Endothelial cell (in vitro differentiated cells): ENCODE data around the gene APOH. TPM values are rescaled to one million over a fixed set of nuclear protein-coding genes. Genes with fewer than 3 reads are reported as not detected.

Experiments used
- DNase-seq: peaks from one replicate; pipeline ENCODE4 v3.0.0; 2021; ENCODE audit warnings: low spot score
- H3K27ac Mint-ChIP-seq: one replicate; pipeline ENCODE4 v1.8.0; 2021; ENCODE audit warnings: mixed read lengths, inconsistent platforms; ENCODE audit not compliant: unreplicated experiment
- H3K27me3 Mint-ChIP-seq: one replicate; pipeline ENCODE4 v1.8.0; 2021; ENCODE audit warnings: mild to moderate bottlenecking, moderate library complexity, mixed read lengths, inconsistent platforms; ENCODE audit not compliant: unreplicated experiment
- H3K36me3 Mint-ChIP-seq: one replicate; pipeline ENCODE4 v1.8.0; 2021; ENCODE audit warnings: mild to moderate bottlenecking, low read depth, mixed read lengths, inconsistent platforms; ENCODE audit not compliant: unreplicated experiment
- H3K4me1 Mint-ChIP-seq: one replicate; pipeline ENCODE4 v1.8.0; 2021; ENCODE audit warnings: mild to moderate bottlenecking, mixed read lengths, inconsistent platforms; ENCODE audit not compliant: unreplicated experiment
- H3K4me3 Mint-ChIP-seq: one replicate; pipeline ENCODE4 v1.8.0; 2021; ENCODE audit warnings: mild to moderate bottlenecking, mixed read lengths, inconsistent platforms; ENCODE audit not compliant: unreplicated experiment
- H3K9me3 Mint-ChIP-seq: one replicate; pipeline ENCODE4 v1.8.0; 2021; ENCODE audit warnings: mixed read lengths, inconsistent platforms; ENCODE audit not compliant: unreplicated experiment
- CTCF ChIP-seq: fragments of 200-600 bp; sonication (generic); IDR thresholded peaks from one replicate; pipeline ENCODE4 v1.5.0; 2021; ENCODE audit warnings: antibody characterized with exemption; ENCODE audit not compliant: unreplicated experiment
- total RNA-seq: library from RNA; stranded (reverse); fragmentation: NEBNext Ultra II Directional; extraction: Animal tissue kit (Norgen Biotek cat#: 25700); gene quantifications from one replicate; pipeline ENCODE4 v1.2.1, GENCODE V29; 2021; ENCODE audit not compliant: unreplicated experiment

The APOH gene
- total RNA-seq, 1 donor from 2014 or later: not detected

GRCh38 chr17:66221343-66221742 is 7.9 kb downstream of the APOH start:
- no peak overlapping the region for H3K27ac Mint-ChIP-seq
- DNase-seq: no peak
- no peak overlapping the region for H3K4me3 Mint-ChIP-seq
- no peaks in the 10 kb centered on the region for H3K36me3 Mint-ChIP-seq
- H3K4me1 Mint-ChIP-seq: no peaks in the 10 kb centered on the region
- H3K9me3 Mint-ChIP-seq: no peaks in the 10 kb centered on the region
- H3K27me3 Mint-ChIP-seq: no peaks in the 10 kb centered on the region
- no peak for TF ChIP-seq CTCF

DNA sequence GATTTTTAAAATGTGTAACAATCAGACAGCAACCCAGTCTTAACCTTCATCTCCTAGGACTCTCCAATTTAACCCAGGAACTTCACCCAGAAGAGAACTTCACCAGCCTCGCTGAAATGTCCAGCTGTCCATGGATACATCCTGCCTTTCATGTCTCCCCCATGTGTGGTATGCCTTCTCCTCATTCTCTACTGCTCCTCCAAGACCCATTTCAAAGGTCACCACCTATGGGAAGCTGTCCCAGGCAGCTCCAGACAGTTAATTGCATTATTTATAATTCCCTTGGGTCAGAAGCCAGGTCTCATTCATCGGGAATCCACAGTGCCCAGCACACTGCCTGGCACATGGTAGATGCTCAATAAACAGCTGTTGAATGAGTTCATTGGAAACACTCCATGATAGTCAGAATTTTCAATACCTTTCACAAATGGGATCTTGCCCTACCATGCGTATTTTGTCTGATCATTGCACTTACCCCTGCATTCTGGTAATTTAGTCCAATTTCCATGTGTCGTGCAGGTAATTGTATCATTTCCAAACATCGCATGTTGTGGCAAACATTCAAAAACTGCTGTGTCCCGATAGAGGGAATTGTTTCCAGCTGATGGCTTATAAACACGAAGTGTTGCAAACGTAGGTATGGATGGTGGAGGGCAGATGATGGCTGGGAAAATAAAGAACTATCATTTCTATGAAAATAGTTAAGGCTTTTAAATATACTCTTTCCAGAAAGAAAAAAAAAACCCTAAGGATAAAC is 9.0 kb downstream of the APOH start:
- H3K36me3 Mint-ChIP-seq: no peaks in the 10 kb centered on the region
- no peaks in the 10 kb centered on the region for H3K9me3 Mint-ChIP-seq
- TF ChIP-seq CTCF: no peak
- no peaks in the 10 kb centered on the region for H3K27me3 Mint-ChIP-seq
- no peak overlapping the region for H3K4me3 Mint-ChIP-seq
- H3K4me1 Mint-ChIP-seq: no peaks in the 10 kb centered on the region
- no peak overlapping the region for H3K27ac Mint-ChIP-seq
- no peak for DNase-seq

DNA sequence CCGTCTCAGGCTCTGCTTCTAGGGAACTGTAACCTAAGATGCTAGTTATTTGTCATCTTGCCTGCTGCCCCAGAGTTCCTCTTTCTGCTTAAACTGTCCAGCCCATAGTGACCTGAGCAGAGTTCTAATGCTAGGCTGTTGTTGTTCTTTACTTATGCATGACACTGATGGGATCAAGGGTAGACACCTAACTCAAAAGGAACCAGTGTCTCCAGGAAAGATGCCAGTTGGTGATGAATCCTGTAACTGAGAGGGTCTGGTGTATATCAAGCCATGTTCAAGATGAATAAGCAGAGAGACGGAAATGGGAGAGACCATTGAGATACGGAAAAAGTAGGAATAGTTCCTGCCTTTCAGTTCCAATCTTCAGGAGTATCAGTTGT is 13.7 kb downstream of the APOH start:
- no peaks in the 10 kb centered on the region for H3K36me3 Mint-ChIP-seq
- H3K4me1 Mint-ChIP-seq: no peaks in the 10 kb centered on the region
- no peaks in the 10 kb centered on the region for H3K9me3 Mint-ChIP-seq
- no peaks in the 10 kb centered on the region for H3K27me3 Mint-ChIP-seq
- DNase-seq: no peak
- no peak overlapping the region for H3K27ac Mint-ChIP-seq
- no peak for TF ChIP-seq CTCF
- no peak overlapping the region for H3K4me3 Mint-ChIP-seq

DNA sequence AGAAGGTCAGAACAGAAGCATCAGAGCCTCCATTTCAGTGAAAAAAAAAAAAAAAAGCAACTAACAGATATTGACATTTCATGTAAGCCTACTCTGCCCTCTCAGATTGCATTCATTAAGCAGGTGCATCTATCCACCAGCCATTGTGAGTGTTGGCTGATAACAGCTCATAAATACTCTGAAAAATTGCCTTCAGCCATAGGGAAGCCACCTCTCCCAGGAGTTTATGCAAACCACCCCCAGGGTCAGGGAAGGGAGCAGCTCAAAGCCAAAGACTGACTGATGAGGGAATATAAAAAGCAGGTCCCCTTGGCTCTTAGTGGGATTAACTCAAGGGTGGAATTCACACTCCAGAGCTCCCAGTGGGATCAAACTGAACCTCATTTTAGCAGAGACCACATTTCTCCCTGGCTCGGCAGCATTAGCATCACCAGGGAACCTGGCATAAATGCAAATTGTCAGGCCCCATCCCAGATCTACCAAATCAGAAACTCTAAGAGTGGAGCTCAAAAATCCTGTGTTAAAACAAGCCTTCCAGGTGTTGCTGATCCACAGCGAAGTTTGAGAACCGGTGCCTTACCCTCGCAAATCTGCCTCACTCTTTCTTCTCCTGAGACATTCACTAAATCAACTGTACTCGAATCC is 14.2 kb downstream of the APOH start:
- Mint-ChIP-seq H3K4me3 (no peak overlapping the region), H3K4me1 (peaks cover 4% of the 10 kb centered on the region), H3K27me3 (no peaks in the 10 kb centered on the region), H3K27ac (no peak overlapping the region), H3K36me3 (no peaks in the 10 kb centered on the region), H3K9me3 (no peaks in the 10 kb centered on the region)
- TF ChIP-seq CTCF: no peak
- no peak for DNase-seq

DNA sequence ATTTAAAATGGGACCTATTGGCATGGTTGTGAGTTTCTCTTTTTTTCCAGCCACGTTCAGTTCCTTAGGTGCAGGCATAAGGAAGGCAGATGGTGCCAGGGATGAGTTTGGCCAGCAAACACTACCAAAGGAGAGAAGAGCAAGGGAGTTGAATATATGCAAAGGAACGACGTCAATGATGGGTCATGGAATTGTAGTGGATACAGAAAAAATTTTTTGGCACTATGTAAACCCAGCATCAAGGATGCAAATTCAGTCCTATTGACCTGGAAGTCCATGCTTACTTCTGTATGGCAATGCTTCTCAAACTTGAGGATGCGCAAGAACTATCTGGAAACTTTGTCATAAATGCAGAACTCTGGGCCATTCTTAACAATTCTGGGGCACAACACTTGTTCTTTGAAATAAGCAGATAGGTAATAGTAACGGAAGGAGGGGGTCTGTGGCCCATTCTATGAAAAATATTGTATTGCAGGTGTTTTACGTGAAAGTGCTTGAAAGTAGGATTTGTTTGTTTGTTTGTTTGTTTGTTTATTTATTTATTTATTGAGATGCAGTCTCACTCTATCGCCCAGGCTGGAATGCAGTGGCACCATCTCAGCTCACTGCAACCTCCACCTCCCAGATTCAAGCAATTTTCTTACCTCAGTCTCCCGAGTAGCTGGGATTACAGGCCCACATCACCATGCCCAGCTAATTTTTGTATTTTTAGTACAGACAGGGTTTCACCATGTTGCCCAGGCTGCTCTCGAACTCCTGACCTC is 18.0 kb downstream of the APOH start:
- no peak overlapping the region for H3K27ac Mint-ChIP-seq
- no peak for TF ChIP-seq CTCF
- H3K27me3 Mint-ChIP-seq: peaks cover 3% of the 10 kb centered on the region
- peaks cover 9% of the 10 kb centered on the region for H3K4me1 Mint-ChIP-seq
- no peak for DNase-seq
- no peaks in the 10 kb centered on the region for H3K9me3 Mint-ChIP-seq
- H3K36me3 Mint-ChIP-seq: no peaks in the 10 kb centered on the region
- H3K4me3 Mint-ChIP-seq: no peak overlapping the region
